Testis (tissue), 2 donors: ENCODE measurements around the gene BATF.

ENCODE experiments used
- POLR2A ChIP-seq: fragments of 450-650 bp; IDR thresholded peaks from one replicate; pipeline ENCODE4 v1.6.1; 2017; ENCODE audit warnings: antibody characterized with exemption, mild to moderate bottlenecking, moderate library complexity
- TF ChIP-seq, protein P1 (sequence below), 3 experiments: fragments of 450-650 bp in 2 of 3; fragments of 200-600 bp in 1 of 3; sonication (generic) in 1 of 3; IDR thresholded peaks; one replicate each; pipeline ENCODE4 v1.5.1; 2016 to 2019; ENCODE audit warnings: antibody characterized with exemption in 3 of 3, mild to moderate bottlenecking in 2 of 3, moderate library complexity in 1 of 3

DNA sequence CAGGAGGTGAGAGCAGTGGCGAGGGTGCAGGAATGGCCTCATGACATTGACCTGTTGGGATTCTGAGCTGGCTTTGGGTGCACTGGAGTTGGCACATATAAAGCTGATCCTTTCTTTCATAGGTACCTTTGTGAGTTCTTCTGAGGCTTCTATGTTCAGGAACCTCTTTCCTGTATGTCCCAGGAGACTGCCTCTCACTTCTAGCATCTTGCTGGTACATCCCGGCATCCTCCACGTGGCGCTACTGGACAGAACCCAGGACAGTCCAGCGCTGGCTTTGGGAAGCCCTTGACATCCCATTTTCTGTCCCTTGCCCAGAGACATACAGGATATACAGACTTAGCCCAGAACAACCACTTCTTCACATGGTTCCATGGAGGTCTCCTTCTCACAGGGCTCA, 44.4 kb upstream of the BATF start:
- TF ChIP-seq, protein P1, sequence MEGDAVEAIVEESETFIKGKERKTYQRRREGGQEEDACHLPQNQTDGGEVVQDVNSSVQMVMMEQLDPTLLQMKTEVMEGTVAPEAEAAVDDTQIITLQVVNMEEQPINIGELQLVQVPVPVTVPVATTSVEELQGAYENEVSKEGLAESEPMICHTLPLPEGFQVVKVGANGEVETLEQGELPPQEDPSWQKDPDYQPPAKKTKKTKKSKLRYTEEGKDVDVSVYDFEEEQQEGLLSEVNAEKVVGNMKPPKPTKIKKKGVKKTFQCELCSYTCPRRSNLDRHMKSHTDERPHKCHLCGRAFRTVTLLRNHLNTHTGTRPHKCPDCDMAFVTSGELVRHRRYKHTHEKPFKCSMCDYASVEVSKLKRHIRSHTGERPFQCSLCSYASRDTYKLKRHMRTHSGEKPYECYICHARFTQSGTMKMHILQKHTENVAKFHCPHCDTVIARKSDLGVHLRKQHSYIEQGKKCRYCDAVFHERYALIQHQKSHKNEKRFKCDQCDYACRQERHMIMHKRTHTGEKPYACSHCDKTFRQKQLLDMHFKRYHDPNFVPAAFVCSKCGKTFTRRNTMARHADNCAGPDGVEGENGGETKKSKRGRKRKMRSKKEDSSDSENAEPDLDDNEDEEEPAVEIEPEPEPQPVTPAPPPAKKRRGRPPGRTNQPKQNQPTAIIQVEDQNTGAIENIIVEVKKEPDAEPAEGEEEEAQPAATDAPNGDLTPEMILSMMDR (IDR thresholded peaks at IDR 0.05), result no peak
- no peak for TF ChIP-seq POLR2A
